IgD-negative memory B cell (primary cell): Measurements from ENCODE around the gene TBP. TPM values are rescaled to one million over a fixed set of nuclear protein-coding genes. Genes with fewer than 3 reads are reported as not detected.
"Not testable (repeated sequence)": the region's sequence is repeated elsewhere in the genome, so short reads cannot be mapped to it uniquely, and the experiment has no call there.

Experiments used
- H3K27ac Mint-ChIP-seq, 3 donors: one replicate each; pipeline ENCODE4 v1.8.0; 2020 to 2022; ENCODE audit warnings: mild to moderate bottlenecking in 3 of 3, mixed read lengths in 3 of 3, moderate library complexity in 1 of 3
- H3K27me3 Mint-ChIP-seq: one replicate; pipeline ENCODE4 v1.8.0; 2021; ENCODE audit warnings: mixed read lengths
- H3K36me3 Mint-ChIP-seq: one replicate; pipeline ENCODE4 v1.8.0; 2020; ENCODE audit warnings: mild to moderate bottlenecking, mixed read lengths
- H3K4me1 Mint-ChIP-seq, 3 donors: one replicate each; pipeline ENCODE4 v1.8.0; 2020 to 2022; ENCODE audit warnings: mixed read lengths in 3 of 3, mild to moderate bottlenecking in 1 of 3
- H3K4me3 Mint-ChIP-seq, 4 donors: one replicate each; pipeline ENCODE4 v1.8.0; 2020 to 2022; ENCODE audit warnings: mild to moderate bottlenecking in 4 of 4, mixed read lengths in 4 of 4, moderate library complexity in 3 of 4
- H3K9me3 Mint-ChIP-seq, 3 donors: one replicate each; pipeline ENCODE4 v1.8.0; 2020 to 2021; ENCODE audit warnings: mixed read lengths in 3 of 3, mild to moderate bottlenecking in 1 of 3
- polyA plus RNA-seq: library from polyadenylated mRNA; unstranded; fragments of 300-500 nt; fragmentation: Illumina TruSeq; gene quantifications from one replicate; pipeline ENCODE4 v1.2.3, GENCODE V29; 2021

TBP gene
- 22.5 TPM for polyA plus RNA-seq

DNA sequence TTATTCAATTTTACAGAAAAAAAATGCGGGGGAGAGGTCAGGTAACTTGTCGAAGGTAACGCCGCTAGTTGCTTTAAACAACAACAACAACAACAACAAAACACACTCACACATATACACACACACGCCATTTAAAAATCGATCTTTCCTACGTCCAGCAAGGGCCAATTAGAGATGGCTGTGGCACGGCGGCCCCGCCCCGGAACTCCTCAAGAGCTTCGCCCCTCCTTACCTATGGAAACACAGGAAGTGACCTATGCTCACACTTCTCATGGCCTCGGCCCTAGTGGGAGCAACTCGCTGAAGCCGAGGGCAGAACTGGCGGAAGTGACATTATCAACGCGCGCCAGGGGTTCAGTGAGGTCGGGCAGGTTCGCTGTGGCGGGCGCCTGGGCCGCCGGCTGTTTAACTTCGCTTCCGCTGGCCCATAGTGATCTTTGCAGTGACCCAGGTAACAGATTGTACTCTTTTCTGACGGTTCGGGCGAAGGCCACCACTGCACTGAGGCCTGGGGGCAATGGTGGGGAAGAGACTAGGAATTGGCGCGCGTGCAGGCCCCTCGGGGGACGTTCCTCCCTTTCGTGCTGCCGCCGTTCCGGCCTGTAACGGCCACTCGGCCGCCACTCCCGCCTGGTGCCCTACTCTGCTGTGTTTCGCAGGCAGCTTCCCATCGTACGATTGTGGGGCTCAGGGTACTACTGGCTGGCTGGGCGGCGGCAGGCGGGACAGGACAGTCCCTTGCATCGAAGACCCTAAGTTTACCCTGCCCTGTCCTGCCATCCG, at the start of gene TBP:
TBP (plus strand) TSS at position 357 of the 783 bp plus-strand sequence. CDS start 2,661 bp downstream, outside the sequence.
- no peak within 1 kb of the TSS for H3K27ac Mint-ChIP-seq
- no peaks in the 10 kb centered on the region for H3K27me3 Mint-ChIP-seq
- H3K4me1 Mint-ChIP-seq: peaks cover 11 to 27% (median 24%) of the 10 kb centered on the region in 3 donors
- peaks cover 4% of the 10 kb centered on the region for H3K36me3 Mint-ChIP-seq
- H3K4me3 Mint-ChIP-seq: no peak within 1 kb of the TSS
- no peaks in the 10 kb centered on the region for H3K9me3 Mint-ChIP-seq

DNA sequence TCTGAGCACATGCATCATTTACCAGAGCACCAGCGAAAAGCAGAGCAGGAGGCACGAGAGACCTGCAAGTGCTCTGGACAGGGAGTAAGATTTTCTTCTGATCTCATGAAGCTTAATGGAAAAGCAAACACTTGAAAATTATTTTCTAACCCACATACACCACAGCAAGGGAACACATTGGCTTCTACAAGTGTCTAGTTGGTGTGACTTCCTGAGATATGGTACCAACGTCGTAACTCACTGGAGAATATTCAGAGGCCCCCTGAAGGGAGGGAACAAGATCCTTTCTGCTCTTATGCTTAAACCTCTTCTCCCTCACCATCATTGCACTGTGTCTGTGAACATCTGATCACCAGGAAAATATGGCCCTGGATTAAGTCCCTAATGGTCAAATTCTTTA, 49.7 kb upstream of the TBP start:
- Mint-ChIP-seq H3K27me3 (peaks cover 28% of the 10 kb centered on the region), H3K36me3 (peaks cover 3% of the 10 kb centered on the region), H3K9me3 (peaks cover 5 to 15% (median 15%) of the 10 kb centered on the region in 3 donors), H3K4me1 (peaks cover 0 to 3% (median 0%) of the 10 kb centered on the region in 3 donors), H3K27ac (no peak overlapping the region), H3K4me3 (no peak overlapping the region)

DNA sequence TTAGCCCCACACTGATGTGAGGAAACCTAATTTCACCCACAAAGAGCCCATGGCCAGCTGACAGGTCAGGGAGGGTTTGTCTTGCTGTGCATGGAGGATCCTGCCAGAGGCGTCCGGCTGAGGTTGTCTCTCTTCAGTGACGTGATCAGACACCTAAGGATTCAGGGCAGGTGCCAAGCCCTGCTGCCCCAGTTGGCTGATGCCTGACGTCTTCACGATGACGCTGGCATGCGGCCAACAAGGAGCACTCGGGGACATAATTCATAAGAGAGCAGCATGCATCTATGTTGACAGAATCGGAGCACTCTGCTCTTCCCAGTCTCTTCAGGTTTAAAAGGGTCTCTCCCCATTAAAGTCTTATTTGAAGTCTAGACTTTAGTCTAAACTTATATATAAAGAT, 48.9 kb upstream of the TBP start:
- peaks cover 5 to 15% (median 15%) of the 10 kb centered on the region in 3 donors for H3K9me3 Mint-ChIP-seq
- H3K27me3 Mint-ChIP-seq: peaks cover 30% of the 10 kb centered on the region
- H3K4me3 Mint-ChIP-seq: no peak overlapping the region
- H3K36me3 Mint-ChIP-seq: peaks cover 3% of the 10 kb centered on the region
- H3K27ac Mint-ChIP-seq: no peak overlapping the region
- H3K4me1 Mint-ChIP-seq: peaks cover 0 to 3% (median 0%) of the 10 kb centered on the region in 3 donors

DNA sequence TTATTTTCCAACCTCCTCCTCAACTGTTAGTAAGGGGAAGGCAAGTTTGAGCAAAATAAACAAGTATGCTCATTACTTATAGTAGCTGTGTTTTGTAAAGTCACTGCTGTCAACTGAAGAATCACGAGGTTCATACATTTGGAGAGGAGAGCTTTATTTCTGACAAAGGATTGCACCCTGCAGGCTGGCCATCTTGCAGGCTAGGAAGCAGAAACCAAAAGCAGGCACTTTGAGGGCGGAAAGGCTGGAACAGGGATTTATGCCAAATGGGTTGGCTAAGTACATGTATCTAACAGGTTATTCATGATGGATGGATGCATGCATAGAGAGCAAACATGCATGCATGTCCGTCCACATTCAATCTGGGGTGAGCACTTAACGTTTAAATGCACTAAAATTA, 47.7 kb upstream of the TBP start:
- Mint-ChIP-seq H3K27ac (no peak overlapping the region), H3K27me3 (peaks cover 20% of the 10 kb centered on the region), H3K4me3 (no peak overlapping the region)

DNA sequence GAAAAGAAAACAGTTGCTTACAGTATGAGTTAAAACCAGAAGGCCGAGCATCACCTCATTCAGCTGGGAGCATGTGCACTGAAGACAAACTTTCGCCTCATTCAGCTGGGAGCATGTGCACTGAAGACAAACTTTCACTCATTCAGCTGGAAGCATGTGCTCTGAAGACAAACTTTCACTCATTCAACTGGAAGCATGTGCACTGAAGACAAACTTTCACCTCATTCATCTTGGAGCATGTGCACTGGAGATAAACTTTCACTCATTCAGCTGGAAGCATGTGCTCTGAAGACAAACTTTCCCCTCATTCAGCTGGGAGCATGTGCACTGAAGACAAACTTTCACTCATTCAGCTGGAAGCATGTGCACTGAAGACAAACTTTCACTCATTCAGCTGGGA, 46.4 kb upstream of the TBP start:
- not testable (repeated sequence) for H3K36me3 Mint-ChIP-seq, H3K9me3 Mint-ChIP-seq, H3K4me3 Mint-ChIP-seq, H3K27ac Mint-ChIP-seq, H3K4me1 Mint-ChIP-seq
- H3K27me3 Mint-ChIP-seq: peaks cover 13% of the 10 kb centered on the region

More for the DNA sequence above, 47.7 kb upstream of the TBP start:
- Mint-ChIP-seq H3K9me3 (peaks cover 5 to 10% (median 7%) of the 10 kb centered on the region in 3 donors), H3K36me3 (peaks cover 3% of the 10 kb centered on the region), H3K4me1 (no peaks in the 10 kb centered on the region)

DNA sequence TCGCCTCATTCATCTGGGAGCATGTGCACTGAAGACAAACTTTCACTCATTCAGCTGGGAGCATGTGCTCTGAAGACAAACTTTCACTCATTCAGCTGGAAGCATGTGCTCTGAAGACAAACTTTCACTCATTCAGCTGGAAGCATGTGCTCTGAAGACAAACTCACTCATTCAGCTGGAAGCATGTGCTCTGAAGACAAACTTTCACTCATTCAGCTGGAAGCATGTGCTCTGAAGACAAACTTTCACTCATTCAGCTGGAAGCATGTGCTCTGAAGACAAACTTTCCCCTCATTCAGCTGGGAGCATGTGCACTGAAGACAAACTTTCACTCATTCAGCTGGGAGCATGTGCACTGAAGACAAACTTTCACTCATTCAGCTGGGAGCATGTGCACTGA, 45.9 kb upstream of the TBP start:
- H3K36me3 Mint-ChIP-seq, H3K4me1 Mint-ChIP-seq, H3K4me3 Mint-ChIP-seq, H3K27ac Mint-ChIP-seq, H3K9me3 Mint-ChIP-seq, H3K27me3 Mint-ChIP-seq: not testable (repeated sequence)

DNA sequence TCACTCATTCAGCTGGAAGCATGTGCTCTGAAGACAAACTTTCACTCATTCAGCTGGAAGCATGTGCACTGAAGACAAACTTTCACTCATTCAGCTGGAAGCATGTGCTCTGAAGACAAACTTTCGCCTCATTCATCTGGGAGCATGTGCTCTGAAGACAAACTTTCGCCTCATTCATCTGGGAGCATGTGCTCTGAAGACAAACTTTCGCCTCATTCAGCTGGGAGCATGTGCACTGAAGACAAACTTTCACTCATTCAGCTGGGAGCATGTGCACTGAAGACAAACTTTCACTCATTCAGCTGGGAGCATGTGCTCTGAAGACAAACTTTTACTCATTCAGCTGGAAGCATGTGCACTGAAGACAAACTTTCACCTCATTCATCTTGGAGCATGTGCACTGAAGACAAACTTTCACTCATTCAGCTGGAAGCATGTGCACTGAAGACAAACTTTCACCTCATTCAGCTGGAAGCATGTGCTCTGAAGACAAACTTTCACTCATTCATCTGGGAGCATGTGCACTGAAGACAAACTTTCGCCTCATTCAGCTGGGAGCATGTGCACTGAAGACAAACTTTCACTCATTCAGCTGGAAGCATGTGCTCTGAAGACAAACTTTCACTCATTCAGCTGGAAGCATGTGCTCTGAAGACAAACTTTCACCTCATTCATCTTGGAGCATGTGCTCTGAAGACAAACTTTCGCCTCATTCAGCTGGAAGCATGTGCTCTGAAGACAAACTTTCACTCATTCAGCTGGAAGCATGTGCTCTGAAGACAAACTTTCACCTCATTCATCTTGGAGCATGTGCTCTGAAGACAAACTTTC, 45.1 kb upstream of the TBP start:
- H3K4me1 Mint-ChIP-seq, H3K27ac Mint-ChIP-seq, H3K4me3 Mint-ChIP-seq, H3K9me3 Mint-ChIP-seq, H3K27me3 Mint-ChIP-seq, H3K36me3 Mint-ChIP-seq: not testable (repeated sequence)

DNA sequence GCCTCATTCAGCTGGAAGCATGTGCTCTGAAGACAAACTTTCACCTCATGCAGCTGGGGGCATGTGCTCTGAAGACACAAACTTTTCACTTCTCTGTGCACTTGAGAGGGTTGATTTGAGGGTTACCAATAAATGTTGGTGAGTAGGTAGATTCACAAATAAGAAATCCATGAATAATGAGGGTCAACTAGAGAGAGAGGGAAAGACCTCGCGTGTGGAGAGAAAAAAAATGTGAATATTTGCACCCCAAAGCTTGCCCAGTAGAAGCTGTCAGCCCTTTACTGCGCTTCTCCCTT, 44.5 kb upstream of the TBP start:
- no peaks in the 10 kb centered on the region for H3K4me1 Mint-ChIP-seq
- H3K36me3 Mint-ChIP-seq: no peaks in the 10 kb centered on the region
- peaks cover 5% of the 10 kb centered on the region for H3K27me3 Mint-ChIP-seq
- H3K9me3 Mint-ChIP-seq: no peaks in the 10 kb centered on the region
- H3K27ac Mint-ChIP-seq: no peak overlapping the region
- H3K4me3 Mint-ChIP-seq: no peak overlapping the region

DNA sequence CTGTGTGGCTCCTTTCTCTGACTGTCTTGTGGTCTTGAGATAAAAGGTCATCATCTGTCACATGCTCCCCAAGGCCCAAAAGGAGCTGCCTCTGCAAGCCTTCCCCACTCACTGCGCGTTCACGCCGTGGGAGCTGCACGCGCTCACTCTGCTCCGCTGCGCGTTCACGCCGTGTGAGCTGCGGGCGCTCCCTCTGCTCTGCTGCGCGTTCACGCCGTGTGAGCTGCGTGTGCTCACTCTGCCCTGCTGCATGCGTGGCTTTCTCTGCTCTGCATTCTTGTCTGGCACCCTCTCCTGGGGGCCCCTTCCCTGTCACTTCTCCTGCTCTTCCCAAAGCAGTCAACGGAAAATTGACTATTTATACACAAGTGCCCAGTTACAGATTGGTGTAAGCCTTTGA, 43.5 kb upstream of the TBP start:
- no peak overlapping the region for H3K4me3 Mint-ChIP-seq
- no peak overlapping the region for H3K27ac Mint-ChIP-seq
- no peaks in the 10 kb centered on the region for H3K36me3 Mint-ChIP-seq
- no peaks in the 10 kb centered on the region for H3K4me1 Mint-ChIP-seq
- peaks cover 5% of the 10 kb centered on the region for H3K27me3 Mint-ChIP-seq
- H3K9me3 Mint-ChIP-seq: no peaks in the 10 kb centered on the region

DNA sequence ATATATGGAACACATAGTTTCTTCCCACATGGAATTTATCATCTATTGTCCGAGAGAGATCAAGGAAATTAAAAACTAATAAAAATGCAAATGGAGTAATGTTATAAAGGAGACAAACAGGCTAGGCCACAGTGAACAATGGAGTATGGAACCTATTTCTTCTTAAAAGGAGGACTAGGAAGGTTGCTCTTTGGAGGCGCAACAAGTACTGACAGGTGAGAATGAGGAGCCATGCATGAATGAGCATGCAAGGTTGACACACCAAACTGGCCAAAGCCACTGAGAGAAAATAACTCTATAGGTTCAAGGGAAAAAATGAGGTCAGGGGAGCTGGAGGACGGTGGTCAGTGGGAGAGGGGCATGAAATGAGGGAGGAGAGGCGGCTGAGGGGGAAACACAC, 41.9 kb upstream of the TBP start:
- Mint-ChIP-seq H3K4me3 (no peak overlapping the region), H3K36me3 (no peaks in the 10 kb centered on the region), H3K9me3 (no peaks in the 10 kb centered on the region), H3K27ac (no peak overlapping the region), H3K27me3 (peaks cover 9% of the 10 kb centered on the region), H3K4me1 (no peaks in the 10 kb centered on the region)

DNA sequence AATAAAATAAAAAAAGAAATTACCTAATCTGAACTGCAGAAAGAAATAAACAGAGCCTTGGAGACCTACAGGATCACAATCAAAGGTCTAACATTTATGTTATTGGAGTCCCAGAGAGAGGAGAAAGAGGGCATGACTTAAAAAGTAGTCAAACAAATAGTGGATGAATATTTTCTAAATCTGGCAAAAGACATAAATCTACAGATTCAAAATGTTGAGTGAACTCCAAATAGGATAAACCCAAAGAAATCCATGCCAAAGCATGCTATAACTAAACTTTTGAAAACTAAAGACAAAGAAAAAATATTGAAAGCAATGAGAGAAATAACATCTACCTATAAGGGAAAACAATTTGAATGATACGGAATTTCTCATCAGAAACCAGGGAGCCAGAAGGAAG, 39.3 kb upstream of the TBP start:
- no peak overlapping the region for H3K4me3 Mint-ChIP-seq

DNA sequence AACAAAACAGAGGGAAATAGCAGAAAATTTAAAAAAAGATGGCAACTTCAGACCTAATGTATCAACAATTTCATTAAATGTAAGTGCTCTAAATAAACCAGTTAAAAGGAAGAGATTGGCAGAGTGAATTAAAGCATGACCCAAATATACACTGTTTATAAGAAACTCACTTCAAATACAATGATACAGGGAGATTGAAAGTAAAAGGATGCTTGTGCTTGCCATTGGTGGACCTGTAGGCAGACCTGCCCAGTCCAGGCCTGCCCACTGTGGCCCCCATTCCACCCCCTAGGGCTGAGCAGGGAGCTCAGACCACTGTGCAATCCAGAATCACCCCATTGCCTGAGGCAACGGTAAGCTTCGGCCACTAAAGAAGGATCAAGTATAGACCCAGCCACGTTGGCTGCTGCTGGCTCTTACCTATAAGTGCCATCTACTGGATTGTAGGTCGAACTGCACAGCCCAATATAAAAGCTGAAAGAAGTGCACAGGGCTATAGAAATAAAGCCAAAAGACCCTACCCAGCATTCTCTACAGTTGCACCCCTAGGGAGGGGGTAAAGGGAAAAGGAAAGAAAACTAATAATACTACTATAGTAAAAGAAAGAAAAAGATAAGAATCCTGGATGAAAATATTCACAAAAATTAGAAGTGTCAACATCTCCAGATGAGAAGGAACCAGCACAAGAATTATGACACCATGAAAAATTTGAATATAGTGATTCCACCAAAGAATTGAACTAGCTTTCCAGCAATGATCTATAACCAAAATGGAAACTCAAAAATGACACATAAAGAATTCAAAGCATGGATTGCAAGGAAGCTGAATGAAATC, 37.2 kb upstream of the TBP start:
- Mint-ChIP-seq H3K4me3 (peak overlapping the region in 2 of 4 donors; percentile 23 to 81), H3K9me3 (no peaks in the 10 kb centered on the region), H3K27ac (no peak overlapping the region), H3K27me3 (peaks cover 11% of the 10 kb centered on the region), H3K36me3 (no peaks in the 10 kb centered on the region), H3K4me1 (no peaks in the 10 kb centered on the region)

More for the DNA sequence above, 39.3 kb upstream of the TBP start:
- Mint-ChIP-seq H3K9me3 (no peaks in the 10 kb centered on the region), H3K27me3 (peaks cover 13% of the 10 kb centered on the region), H3K36me3 (no peaks in the 10 kb centered on the region), H3K4me1 (no peaks in the 10 kb centered on the region), H3K27ac (no peak overlapping the region)

DNA sequence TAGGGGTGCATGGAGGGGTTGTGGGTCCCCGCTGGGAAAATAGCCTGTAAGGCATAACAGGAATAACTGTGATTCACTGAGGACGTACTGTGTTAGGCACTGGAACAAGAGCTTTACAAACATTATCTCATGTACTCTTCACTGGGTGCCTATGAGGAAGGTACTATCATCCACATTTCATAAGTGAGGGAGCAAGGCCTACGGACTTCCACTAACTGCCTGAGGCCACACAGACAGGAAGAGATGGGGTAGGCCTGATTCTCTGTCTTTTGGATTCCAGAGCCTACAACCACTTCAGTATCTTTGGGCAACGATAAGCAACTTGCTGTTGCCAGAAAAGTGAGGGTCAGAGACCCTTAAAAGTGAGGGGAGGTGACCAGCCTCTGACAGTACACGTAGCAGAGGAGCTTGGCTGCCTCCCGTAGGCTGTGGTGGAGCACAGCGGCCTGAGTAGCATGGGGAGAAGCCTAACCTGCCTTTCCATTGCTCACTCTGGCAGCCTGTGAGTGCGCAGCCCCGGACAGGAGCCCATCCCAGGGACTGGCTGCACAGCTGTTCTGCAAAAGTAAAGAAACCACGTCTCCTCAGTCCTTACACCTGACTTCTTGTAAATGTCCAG, 31.5 kb upstream of the TBP start:
- Mint-ChIP-seq H3K27ac (no peak overlapping the region), H3K4me1 (no peaks in the 10 kb centered on the region), H3K4me3 (no peak overlapping the region), H3K9me3 (no peaks in the 10 kb centered on the region), H3K36me3 (no peaks in the 10 kb centered on the region), H3K27me3 (peaks cover 5% of the 10 kb centered on the region)

DNA sequence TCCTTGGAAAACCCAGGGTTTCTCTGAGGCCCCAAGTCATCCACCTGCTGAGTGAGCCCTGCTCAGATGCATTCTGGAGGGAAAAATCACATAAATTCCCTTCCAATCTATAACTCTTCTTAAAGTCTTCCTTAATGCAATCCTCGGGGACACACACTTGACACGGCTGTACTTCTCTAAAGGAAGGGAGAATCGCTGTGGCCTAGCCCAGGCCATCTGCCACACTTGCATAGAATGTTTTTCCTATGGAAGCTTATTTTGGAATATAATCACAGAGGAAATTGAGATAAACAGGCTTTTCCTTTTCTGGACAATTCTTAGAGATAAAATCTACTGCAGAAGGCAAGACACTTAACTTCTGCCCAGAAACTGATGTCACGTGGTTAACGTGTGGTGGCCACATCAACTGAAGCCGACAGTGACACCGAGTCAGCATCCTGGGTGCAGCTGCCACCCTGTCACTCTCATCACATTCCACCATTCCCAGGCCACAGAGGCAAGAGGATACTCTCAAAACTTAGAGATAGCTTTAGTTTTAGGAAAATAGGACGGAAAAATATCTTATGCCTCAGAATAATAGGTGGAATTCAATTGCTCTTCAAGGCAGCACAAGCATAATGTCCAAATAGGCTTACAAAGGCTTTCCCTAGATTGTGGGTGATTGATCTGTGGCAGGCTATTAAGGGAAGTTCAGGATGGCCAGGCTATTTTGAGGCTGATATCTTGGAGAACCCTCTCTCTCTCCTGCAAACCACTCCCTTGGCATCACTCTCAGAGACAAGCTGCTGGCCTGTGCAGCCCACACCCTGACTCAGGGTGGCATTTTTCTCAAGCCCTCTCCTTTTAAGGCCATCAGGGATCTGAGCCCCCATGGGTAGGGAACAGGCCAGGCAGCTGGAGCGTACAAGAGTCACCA, 30.7 kb upstream of the TBP start:
- H3K4me1 Mint-ChIP-seq: no peaks in the 10 kb centered on the region
- H3K27ac Mint-ChIP-seq: no peak overlapping the region
- H3K36me3 Mint-ChIP-seq: no peaks in the 10 kb centered on the region
- no peaks in the 10 kb centered on the region for H3K9me3 Mint-ChIP-seq
- no peak overlapping the region for H3K4me3 Mint-ChIP-seq
- H3K27me3 Mint-ChIP-seq: peaks cover 1% of the 10 kb centered on the region
